ENCODE results near the gene AKAP6.

AKAP6 gene

GRCh38 chr14:32491416-32492016 is 162.4 kb downstream of the AKAP6 start:
- no peak for DNase-seq (ENCODE audit: low read depth)

GRCh38 chr14:32492457-32492856 is 163.4 kb downstream of the AKAP6 start:
- DNase-seq (ENCODE audit: low read depth), result no peak

GRCh38 chr14:32494609-32495434 is 165.7 kb downstream of the AKAP6 start:
- no peak for DNase-seq (ENCODE audit: low read depth)

- no peak for DNase-seq (ENCODE audit: low read depth)
These were observed 166.3 kb downstream of the AKAP6 start for GRCh38 chr14:32495435-32495734.

- no peak for DNase-seq (ENCODE audit: low read depth)
These were observed 168.2 kb downstream of the AKAP6 start for GRCh38 chr14:32497248-32497647.

GRCh38 chr14:32507029-32507984 is 178.2 kb downstream of the AKAP6 start:
- DNase-seq (ENCODE audit: low read depth), result no peak

- DNase-seq (ENCODE audit: low read depth), result no peak
These were observed 179.2 kb downstream of the AKAP6 start for GRCh38 chr14:32508281-32508680.

GRCh38 chr14:32509632-32510187 is 180.6 kb downstream of the AKAP6 start:
- no peak for DNase-seq (ENCODE audit: low read depth)

- no peak for DNase-seq (ENCODE audit: low read depth)
These were observed 181.7 kb downstream of the AKAP6 start for GRCh38 chr14:32510815-32511214.

- DNase-seq (ENCODE audit: low read depth), result no peak
These were observed 183.2 kb downstream of the AKAP6 start for GRCh38 chr14:32512348-32512747.

- no peak for DNase-seq (ENCODE audit: low read depth)
These were observed 183.7 kb downstream of the AKAP6 start for GRCh38 chr14:32512813-32513212.

- DNase-seq (ENCODE audit: low read depth), result no peak
These were observed 184.5 kb downstream of the AKAP6 start for GRCh38 chr14:32513571-32514009.

GRCh38 chr14:32514236-32514635 is 185.1 kb downstream of the AKAP6 start:
- DNase-seq (ENCODE audit: low read depth), result no peak

GRCh38 chr14:32514681-32515080 is 185.6 kb downstream of the AKAP6 start:
- no peak for DNase-seq (ENCODE audit: low read depth)

- DNase-seq (ENCODE audit: low read depth), result no peak
These were observed 195.7 kb downstream of the AKAP6 start for GRCh38 chr14:32524609-32525375.

- no peak for DNase-seq (ENCODE audit: low read depth)
These were observed 196.5 kb downstream of the AKAP6 start for GRCh38 chr14:32525591-32525990.

GRCh38 chr14:32530800-32531199 is 201.7 kb downstream of the AKAP6 start:
- no peak for DNase-seq (ENCODE audit: low read depth)

GRCh38 chr14:32531942-32532515 is 202.9 kb downstream of the AKAP6 start:
- no peak for DNase-seq (ENCODE audit: low read depth)

GRCh38 chr14:32534145-32534544 is 205.0 kb downstream of the AKAP6 start:
- no peak for DNase-seq (ENCODE audit: low read depth)

- no peak for DNase-seq (ENCODE audit: low read depth)
These were observed 207.1 kb downstream of the AKAP6 start for GRCh38 chr14:32536175-32536574.

GRCh38 chr14:32537166-32537565 is 208.1 kb downstream of the AKAP6 start:
- DNase-seq (ENCODE audit: low read depth), result no peak

Data from stimulated activated CD8-positive, alpha-beta memory T cell treated with anti-CD3 and anti-CD28 coated beads, Interleukin-12 subunit alpha, Interleukin-12 subunit beta, amount 100 ng/mL, for 4 hours (primary cell).